IMR-90 (cell line): Measurements from ENCODE around the gene FBXL7.

Experiments used
- FOS ChIP-seq: fragments of 150-350 bp; IDR thresholded peaks from 2 replicates; pipeline ENCODE4 v1.6.1; 2016; ENCODE audit warnings: low read depth, low read length
- TF ChIP-seq, protein P1 (sequence below): conservative IDR thresholded peaks from 2 replicates; pipeline ENCODE4 v1.5.1; 2012; ENCODE audit warnings: mild to moderate bottlenecking, low read depth, low read length, improper control_type of control experiment

DNA sequence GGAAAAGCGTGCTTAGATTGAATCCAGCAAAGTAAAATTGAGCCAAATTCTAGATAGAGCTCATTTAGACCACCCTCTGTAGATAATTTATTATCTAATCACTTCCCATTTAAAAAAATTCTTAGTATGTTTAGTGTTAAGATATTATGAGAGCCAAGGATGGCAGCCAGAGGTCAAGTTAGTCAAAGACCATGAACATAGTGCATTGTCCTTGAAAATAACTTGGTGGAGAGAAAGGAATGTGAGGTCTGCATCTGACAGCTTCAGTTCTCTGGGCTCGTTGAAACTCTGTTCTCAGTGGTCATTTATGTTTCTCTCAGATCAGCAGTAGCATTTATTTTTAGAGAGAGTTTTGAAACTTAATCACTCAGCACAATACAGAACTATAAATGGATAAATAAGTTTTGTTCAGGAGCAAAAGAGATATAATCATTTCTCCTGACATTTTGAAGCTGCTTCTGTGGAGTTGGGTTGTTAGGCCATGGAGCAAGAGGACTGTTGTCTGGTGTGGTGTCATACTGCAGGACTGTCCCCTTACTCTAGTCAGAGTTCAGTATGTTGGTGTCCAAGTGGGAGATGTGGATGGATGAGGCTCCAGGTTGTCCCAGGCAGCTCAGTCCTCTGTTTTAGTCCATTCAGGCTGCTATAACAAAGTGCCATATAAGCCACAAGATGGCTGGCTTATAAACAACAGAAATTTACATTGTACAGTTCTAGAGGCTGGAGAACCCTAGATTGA lies 337.7 kb downstream of the FBXL7 start:
- TF ChIP-seq, protein P1, sequence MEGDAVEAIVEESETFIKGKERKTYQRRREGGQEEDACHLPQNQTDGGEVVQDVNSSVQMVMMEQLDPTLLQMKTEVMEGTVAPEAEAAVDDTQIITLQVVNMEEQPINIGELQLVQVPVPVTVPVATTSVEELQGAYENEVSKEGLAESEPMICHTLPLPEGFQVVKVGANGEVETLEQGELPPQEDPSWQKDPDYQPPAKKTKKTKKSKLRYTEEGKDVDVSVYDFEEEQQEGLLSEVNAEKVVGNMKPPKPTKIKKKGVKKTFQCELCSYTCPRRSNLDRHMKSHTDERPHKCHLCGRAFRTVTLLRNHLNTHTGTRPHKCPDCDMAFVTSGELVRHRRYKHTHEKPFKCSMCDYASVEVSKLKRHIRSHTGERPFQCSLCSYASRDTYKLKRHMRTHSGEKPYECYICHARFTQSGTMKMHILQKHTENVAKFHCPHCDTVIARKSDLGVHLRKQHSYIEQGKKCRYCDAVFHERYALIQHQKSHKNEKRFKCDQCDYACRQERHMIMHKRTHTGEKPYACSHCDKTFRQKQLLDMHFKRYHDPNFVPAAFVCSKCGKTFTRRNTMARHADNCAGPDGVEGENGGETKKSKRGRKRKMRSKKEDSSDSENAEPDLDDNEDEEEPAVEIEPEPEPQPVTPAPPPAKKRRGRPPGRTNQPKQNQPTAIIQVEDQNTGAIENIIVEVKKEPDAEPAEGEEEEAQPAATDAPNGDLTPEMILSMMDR: no peak
- TF ChIP-seq FOS: no peak
